HEK293T (cell line): ENCODE measurements around the gene TMEM200A.

Experiments used
- ARNT ChIP-seq: fragments of 450-650 bp; IDR thresholded peaks from 2 replicates; pipeline ENCODE4 v1.6.1; 2017; ENCODE audit warnings: mild to moderate bottlenecking
- BHLHE40 ChIP-seq: fragments of 450-650 bp; IDR thresholded peaks from 2 replicates; pipeline ENCODE4 v1.6.1; 2016; ENCODE audit warnings: mild to moderate bottlenecking, moderate library complexity, borderline replicate concordance
- CTBP1 ChIP-seq: fragments of 450-650 bp; IDR thresholded peaks from 2 replicates; pipeline ENCODE4 v1.6.1; 2016; ENCODE audit warnings: borderline replicate concordance
- ELF4 ChIP-seq: fragments of 450-650 bp; IDR thresholded peaks from 2 replicates; pipeline ENCODE4 v1.6.1; 2017; ENCODE audit warnings: antibody characterized with exemption
- FOXK2 ChIP-seq: fragments of 450-650 bp; IDR thresholded peaks from 2 replicates; pipeline ENCODE4 v1.6.1; 2016; ENCODE audit warnings: mild to moderate bottlenecking
- FOXM1 ChIP-seq: fragments of 450-650 bp; IDR thresholded peaks from 2 replicates; pipeline ENCODE4 v1.6.1; 2017; ENCODE audit warnings: mild to moderate bottlenecking, borderline replicate concordance
- HDGF ChIP-seq: fragments of 450-650 bp; IDR thresholded peaks from 2 replicates; pipeline ENCODE4 v1.6.1; 2017; ENCODE audit warnings: antibody characterized with exemption, borderline replicate concordance
- L3MBTL2 ChIP-seq: fragments of 450-650 bp; conservative IDR thresholded peaks from 2 replicates; pipeline ENCODE4 v1.6.1; 2016; ENCODE audit warnings: mild to moderate bottlenecking
- SP1 ChIP-seq: fragments of 450-650 bp; IDR thresholded peaks from 2 replicates; pipeline ENCODE4 v1.6.1; 2017
- SUZ12 ChIP-seq: fragments of 450-650 bp; IDR thresholded peaks from 2 replicates; pipeline ENCODE4 v1.6.1; 2016; ENCODE audit warnings: mild to moderate bottlenecking
- TARDBP ChIP-seq: fragments of 450-650 bp; IDR thresholded peaks from 2 replicates; pipeline ENCODE4 v1.6.1; 2016
- ZNF384 ChIP-seq: fragments of 450-650 bp; IDR thresholded peaks from 2 replicates; pipeline ENCODE4 v1.6.1; 2016

- TF ChIP-seq BHLHE40 (no peak), FOXK2 (no peak), SUZ12 (no peak), FOXM1 (no peak), L3MBTL2 (no peak), HDGF (no peak), CTBP1 (no peak), ARNT (no peak), SP1 (no peak), TARDBP (no peak), ELF4 (no peak), ZNF384 (no peak)
These were observed 108.1 kb downstream of the TMEM200A start for GRCh38 chr6:130473886-130474285.
